Measurements from ENCODE around the gene ARL4C. TPM values are rescaled to one million over a fixed set of nuclear protein-coding genes. Genes with fewer than 3 reads are reported as not detected.
"Not testable (repeated sequence)": the region's sequence is repeated elsewhere in the genome, so short reads cannot be mapped to it uniquely, and the experiment has no call there.

ARL4C gene
- polyA plus RNA-seq, 3 donors: 49.7 to 54.6 (median 50.0) TPM

GRCh38 chr2:234459401-234460009, 37.4 kb downstream of the ARL4C start:
- DNase-seq (ENCODE audit: extremely low read depth in 1 of 11, low read depth in 9 of 11, low spot score in 4 of 11): no peak

DNA sequence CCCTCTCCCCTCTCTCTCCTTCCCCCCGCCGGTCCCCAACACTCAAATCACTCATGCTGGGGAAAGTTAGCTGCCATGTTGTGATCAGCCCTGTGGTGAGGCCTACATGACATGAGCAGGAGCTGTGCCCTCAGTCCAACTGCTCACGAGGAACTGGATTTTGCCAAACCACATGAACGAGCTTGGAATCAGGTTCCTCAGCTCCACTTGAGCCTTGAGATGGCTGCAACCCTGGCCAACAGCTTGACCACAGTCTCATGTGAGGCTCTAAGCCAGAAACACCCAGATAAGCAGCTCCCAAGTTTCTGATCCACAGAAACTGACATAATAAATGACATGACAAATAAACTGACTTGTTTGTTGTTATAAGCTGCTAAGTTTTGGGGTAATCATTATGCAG, 38.4 kb downstream of the ARL4C start:
- no peak for DNase-seq (ENCODE audit: extremely low read depth in 1 of 11, low read depth in 9 of 11, low spot score in 4 of 11)

DNA sequence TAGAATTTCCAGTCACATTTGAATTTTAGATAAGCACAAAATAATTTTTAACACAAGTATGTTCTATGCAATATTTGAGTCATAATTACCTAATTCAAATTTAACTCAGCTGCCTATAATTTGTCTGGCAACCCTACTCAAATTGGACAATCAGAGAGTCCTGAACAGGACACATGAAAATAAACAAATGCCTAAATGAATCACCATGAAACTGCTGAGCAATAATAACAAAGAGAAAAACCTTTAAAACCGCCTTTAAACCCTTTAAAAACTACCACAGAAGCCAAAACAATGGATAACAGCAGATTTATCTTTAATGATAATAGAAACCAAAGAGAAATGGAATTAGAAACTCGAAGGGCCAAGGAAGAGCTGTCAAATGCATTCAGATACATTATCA, 39.5 kb downstream of the ARL4C start:
- no peak for DNase-seq (ENCODE audit: extremely low read depth in 1 of 11, low read depth in 9 of 11, low spot score in 4 of 11)

- DNase-seq (ENCODE audit: extremely low read depth in 1 of 11, low read depth in 9 of 11, low spot score in 4 of 11): not testable (repeated sequence)
Measured at GRCh38 chr2:234455246-234455645, 41.6 kb downstream of the ARL4C start.

GRCh38 chr2:234454433-234454832, 42.4 kb downstream of the ARL4C start:
- DNase-seq (ENCODE audit: extremely low read depth in 1 of 11, low read depth in 9 of 11, low spot score in 4 of 11): no peak

- no peak for DNase-seq (ENCODE audit: extremely low read depth in 1 of 11, low read depth in 9 of 11, low spot score in 4 of 11)
Measured at GRCh38 chr2:234453216-234453615, 43.7 kb downstream of the ARL4C start.

GRCh38 chr2:234451852-234452625, 44.8 kb downstream of the ARL4C start:
- no peak for DNase-seq (ENCODE audit: extremely low read depth in 1 of 11, low read depth in 9 of 11, low spot score in 4 of 11)

DNA sequence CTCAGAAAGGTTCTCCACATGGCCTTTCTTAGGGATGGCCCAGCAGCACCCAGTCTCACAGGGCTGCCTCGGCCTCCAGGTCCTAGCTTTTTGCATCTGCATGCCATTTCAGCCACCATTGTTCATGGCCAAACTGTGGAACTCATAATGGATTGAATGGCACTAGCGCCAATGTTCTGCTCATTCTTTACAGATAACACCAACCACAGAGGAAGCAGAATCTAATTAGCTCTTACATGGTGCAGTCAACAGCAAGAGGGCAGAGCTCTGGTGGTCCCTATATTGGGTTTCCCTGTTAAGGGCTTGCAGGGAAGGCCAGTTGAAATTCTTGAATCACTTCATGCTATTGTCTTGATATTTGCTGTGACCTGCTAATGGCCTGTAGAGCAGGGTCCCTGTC, 45.6 kb downstream of the ARL4C start:
- DNase-seq (ENCODE audit: extremely low read depth in 1 of 11, low read depth in 9 of 11, low spot score in 4 of 11): no peak

DNA sequence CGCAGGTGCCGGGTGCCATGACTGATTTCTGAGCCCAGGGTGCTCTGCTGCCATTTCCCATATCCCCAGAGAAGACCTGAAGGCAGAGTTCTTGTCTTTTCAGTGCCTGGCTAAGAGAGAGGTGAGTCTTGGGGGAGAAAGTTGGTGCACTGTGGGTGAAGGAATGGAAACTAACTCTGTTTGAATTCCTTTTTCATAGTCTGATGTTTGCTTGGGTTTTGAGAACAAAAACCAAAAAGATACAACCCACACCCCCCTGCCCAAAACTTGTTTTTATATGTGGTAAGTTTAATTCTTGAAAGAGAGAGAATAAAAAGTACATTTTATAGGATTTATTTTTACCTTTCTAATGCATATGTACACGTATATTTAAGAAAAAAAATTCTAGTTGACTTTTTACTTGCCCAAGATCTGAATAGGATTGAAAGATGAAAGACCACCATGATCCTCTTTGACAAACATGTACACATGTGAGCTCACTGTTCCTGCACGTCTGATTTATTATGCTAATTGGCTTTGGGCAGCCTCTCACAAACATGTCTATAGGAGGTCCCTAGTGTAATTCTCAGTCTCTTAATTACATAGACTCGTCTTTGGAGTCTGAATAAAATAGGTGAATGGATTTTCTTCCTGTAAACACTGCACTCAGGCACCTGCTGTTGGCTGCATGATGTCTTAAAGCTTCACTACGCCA, 46.3 kb downstream of the ARL4C start:
- DNase-seq (ENCODE audit: extremely low read depth in 1 of 11, low read depth in 9 of 11, low spot score in 4 of 11): no peak

DNA sequence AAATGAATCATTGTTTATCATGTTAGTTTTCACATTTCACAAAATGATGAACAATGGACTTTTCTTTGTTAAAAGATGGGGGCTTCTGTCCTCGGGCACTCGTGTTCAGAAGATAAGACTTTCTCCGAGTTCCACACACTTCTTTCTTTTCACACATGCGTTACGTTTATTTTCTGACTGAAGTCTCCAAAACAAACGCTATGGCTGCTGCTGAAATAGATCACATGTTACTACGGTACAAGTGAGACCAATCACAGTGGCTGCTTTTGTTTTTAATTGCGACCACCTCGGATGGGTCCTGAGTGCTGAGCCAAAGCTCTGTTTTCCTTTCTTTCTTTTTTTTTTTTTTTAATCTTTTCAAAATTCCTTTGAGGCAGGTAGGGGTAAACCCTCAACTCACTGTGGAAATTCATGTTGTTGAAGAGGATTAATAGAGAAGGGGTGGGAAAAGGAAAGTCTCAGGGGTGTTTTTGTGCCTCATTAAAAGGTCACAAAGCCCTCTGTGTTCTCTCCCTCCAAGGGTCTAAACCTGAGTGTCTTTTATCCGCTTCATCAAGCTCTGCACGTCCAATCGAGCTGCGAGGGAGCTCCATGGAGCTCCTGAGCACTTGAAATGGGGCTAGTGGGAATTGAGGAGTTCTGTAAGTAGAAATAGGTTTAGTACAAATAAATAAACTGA, 48.2 kb downstream of the ARL4C start:
- DNase-seq (ENCODE audit: extremely low read depth in 1 of 11, low read depth in 9 of 11, low spot score in 4 of 11): no peak

DNA sequence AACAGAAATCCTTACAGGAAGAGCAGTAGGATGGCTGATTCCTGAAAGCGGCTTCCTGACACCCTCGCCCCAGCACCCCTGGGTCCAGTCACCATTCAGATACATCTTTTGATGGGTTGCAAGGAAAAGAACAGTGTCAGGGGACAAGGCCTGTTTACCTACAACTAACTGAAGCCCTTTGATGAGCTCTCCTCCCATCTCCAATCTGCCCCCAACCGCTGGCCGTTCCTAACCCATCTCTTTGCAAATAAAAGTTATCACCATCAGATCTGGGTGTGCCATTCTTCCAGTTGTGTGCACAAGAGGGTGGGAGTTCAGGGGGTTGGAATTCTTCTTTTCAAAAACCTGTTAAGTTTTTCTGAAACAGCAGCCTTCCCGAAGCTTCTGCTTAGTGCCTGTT, 48.9 kb downstream of the ARL4C start:
- DNase-seq (ENCODE audit: extremely low read depth in 1 of 11, low read depth in 9 of 11, low spot score in 4 of 11): no peak

GRCh38 chr2:234447189-234447588, 49.7 kb downstream of the ARL4C start:
- no peak for DNase-seq (ENCODE audit: extremely low read depth in 1 of 11, low read depth in 9 of 11, low spot score in 4 of 11)

DNA sequence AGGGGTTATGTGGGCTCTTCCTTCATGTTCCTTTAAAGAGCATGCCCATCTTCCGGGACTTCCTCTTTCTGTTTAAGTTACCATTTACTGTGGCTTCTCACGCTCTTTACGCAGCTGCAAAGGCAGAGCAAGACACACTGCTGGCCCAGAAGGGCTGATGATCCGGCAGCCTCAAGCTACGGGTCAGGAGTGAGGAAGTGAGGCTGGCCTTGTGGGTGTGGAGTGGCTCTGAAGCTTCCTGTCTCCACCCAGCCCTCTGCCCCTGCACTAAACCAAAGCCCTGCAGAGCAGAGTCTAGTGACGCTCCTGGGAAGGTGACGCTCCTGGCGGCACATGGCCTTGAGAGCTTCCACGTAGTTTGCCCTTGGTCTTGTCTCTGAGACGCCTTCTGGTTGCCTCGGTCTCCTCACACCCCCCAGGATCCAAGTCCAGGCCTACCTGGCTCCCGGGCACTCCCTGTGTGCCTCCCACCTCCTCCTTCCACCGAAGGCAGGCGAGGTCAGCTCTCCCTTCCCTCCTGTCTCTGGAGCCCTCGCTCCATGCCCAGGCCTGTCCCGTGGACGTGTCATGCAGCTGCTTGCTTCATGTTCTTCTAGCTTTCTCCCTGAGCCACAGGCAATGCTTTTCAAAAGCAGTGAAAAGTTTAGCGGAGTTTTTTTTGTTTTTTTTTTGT, 50.3 kb downstream of the ARL4C start:
- DNase-seq (ENCODE audit: extremely low read depth in 1 of 11, low read depth in 9 of 11, low spot score in 4 of 11): no peak

DNA sequence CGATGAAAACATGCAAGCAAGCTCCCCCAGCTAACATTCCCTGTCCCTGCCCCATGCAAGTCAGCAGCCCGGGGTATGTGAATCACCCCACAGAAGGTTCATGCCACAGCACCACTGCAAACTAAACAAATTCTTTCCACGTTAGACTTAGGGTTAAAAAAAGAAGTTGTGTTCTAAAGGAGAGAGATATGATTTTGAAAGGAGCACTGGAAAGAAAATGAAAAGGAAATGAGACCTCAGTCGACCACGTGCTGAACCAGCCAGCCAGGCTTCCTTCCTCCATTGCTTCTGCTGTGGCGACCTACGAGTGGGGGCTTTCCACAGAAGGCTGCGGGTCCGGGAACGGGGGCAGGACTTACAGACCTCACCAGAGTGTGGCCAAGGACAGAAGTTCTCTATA, 52.0 kb downstream of the ARL4C start:
- DNase-seq (ENCODE audit: extremely low read depth in 1 of 11, low read depth in 9 of 11, low spot score in 4 of 11): no peak

DNA sequence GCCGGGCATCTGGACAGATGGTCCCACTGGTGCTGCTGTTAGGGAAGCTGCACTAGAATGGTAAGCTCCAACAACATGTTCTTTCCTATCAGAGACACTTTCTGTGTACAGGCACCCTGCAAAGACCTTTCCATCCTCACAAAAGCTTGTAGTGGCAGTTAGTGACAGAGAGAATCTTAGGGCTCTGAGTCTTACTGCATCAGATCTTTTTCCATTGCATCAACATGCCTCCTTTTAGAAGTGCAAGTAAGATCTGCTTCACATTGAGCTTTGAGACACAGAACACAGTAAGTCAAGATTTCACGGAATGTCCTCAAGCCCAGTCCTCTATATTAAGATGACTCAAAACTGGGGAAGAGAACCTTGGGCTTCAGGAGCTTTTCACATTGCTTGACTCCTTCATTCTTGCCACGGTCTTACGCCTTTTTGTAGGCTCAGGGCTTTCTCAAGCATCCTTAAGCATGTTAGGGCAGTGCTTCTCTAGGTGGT, 52.6 kb downstream of the ARL4C start:
- DNase-seq (ENCODE audit: extremely low read depth in 1 of 11, low read depth in 9 of 11, low spot score in 4 of 11): no peak
